Omental fat pad (tissue), 4 donors: ENCODE data around the gene VDAC2. TPM values are rescaled to one million over a fixed set of nuclear protein-coding genes. Genes with fewer than 3 reads are reported as not detected.
A peak's percentile ranks its signal among the peaks of the same experiment; 100 is the strongest.
"Not testable (repeated sequence)": the region's sequence is repeated elsewhere in the genome, so short reads cannot be mapped to it uniquely, and the experiment has no call there.

Experiments used
- ATAC-seq: fragments of 150-250 bp; one replicate; pipeline ENCODE4 v1.9.1; 2016; ENCODE audit warnings: mild to moderate bottlenecking, moderate library complexity; ENCODE audit not compliant: low FRiP score
- DNase-seq: peaks from one replicate; pipeline ENCODE4 v3.0.0-alpha.2; 2019; ENCODE audit warnings: low spot score
- CTCF ChIP-seq, 3 donors: fragments of 450-650 bp; IDR thresholded peaks; one replicate each; pipeline ENCODE4 v1.5.1; 2016 to 2017; ENCODE audit warnings: antibody characterized with exemption in 3 of 3, mild to moderate bottlenecking in 3 of 3, moderate library complexity in 2 of 3
- total RNA-seq, 4 donors: library from RNA; depleted of rRNA; stranded (reverse); fragments of >200 nt; gene quantifications; one replicate each; pipeline ENCODE4 v1.1.0, GENCODE V29; 2016

The VDAC2 gene
- total RNA-seq, 4 donors from 2014 or later = 111 to 143 (median 131) TPM

GRCh38 chr10:75208181-75208580 is 2.4 kb upstream of the VDAC2 start:
- no peak for DNase-seq
- no peak for ATAC-seq
- no peak for TF ChIP-seq CTCF (IDR thresholded peaks at IDR 0.05)

GRCh38 chr10:75209086-75209920 is 1.3 kb upstream of the VDAC2 start:
- DNase-seq (no peak), ATAC-seq (no peak)
- TF ChIP-seq CTCF (IDR thresholded peaks at IDR 0.05) = no peak

GRCh38 chr10:75209921-75210281 is 695 bp upstream of the VDAC2 start:
- TF ChIP-seq CTCF (IDR thresholded peaks at IDR 0.05) = no peak
- DNase-seq = no peak
- peak; percentile 73 for ATAC-seq

- ATAC-seq (peak; percentile 31), DNase-seq (no peak)
- TF ChIP-seq CTCF (IDR thresholded peaks at IDR 0.05) = no peak
Measured at GRCh38 chr10:75211007-75211691, 553 bp downstream of the VDAC2 start.

GRCh38 chr10:75212343-75212742 is 1.7 kb downstream of the VDAC2 start:
- no peak for ATAC-seq
- no peak for DNase-seq
- TF ChIP-seq CTCF (IDR thresholded peaks at IDR 0.05) = no peak

- ATAC-seq (no peak), DNase-seq (no peak)
- TF ChIP-seq CTCF (IDR thresholded peaks at IDR 0.05) = no peak
Measured at GRCh38 chr10:75220274-75220673, 9.7 kb downstream of the VDAC2 start.

GRCh38 chr10:75221492-75221891 is 10.9 kb downstream of the VDAC2 start:
- not testable (repeated sequence) for ATAC-seq, DNase-seq
